Testis (tissue), 3 donors: ENCODE results near the gene DCAF17. TPM values are rescaled to one million over a fixed set of nuclear protein-coding genes. Genes with fewer than 3 reads are reported as not detected.

Experiments used
- DNase-seq: peaks from one replicate; pipeline ENCODE4 v3.0.0-alpha.2; 2019
- H3K27ac ChIP-seq, 2 donors: fragments of 200-600 bp; sonication (generic); one replicate each; pipeline ENCODE4 v1.5.1; 2019
- H3K27me3 ChIP-seq: fragments of 200-600 bp; sonication (generic); one replicate; pipeline ENCODE4 v1.5.1; 2019
- H3K36me3 ChIP-seq: fragments of 200-600 bp; sonication (generic); one replicate; pipeline ENCODE4 v1.5.1; 2017; ENCODE audit warnings: low read depth; ENCODE audit errors: missing control alignments
- H3K4me1 ChIP-seq: fragments of 200-600 bp; sonication (generic); one replicate; pipeline ENCODE4 v1.5.1; 2019
- H3K4me3 ChIP-seq, 2 donors: fragments of 200-600 bp; sonication (generic); one replicate each; pipeline ENCODE4 v1.5.1; 2017 to 2019
- H3K9me3 ChIP-seq: fragments of 200-600 bp; sonication (generic); one replicate; pipeline ENCODE4 v1.5.1; 2017
- POLR2A ChIP-seq: fragments of 450-650 bp; IDR thresholded peaks from one replicate; pipeline ENCODE4 v1.6.1; 2017; ENCODE audit warnings: antibody characterized with exemption, mild to moderate bottlenecking, moderate library complexity
- WGBS, 2 donors: methylation state at CpG; one replicate each; pipeline ENCODE4 v1.1.5; 2018; 5-methylcytosine and 5-hydroxymethylcytosine counted together
- intact Hi-C: fragments of 100-400 bp; cut with DNase I; formaldehyde crosslinking; loops from one replicate; pipeline ENCODE4 v1.15.1; 2023; ENCODE audit warnings: low total_unique reads
- polyA plus RNA-seq: library from polyadenylated mRNA; stranded (reverse); fragments of 350-450 nt; fragmentation: Illumina TruSeq; extraction: RNeasy Lipid Tissue Mini Kit (QIAGEN cat#74804); gene quantifications from one replicate; pipeline ENCODE4 v1.2.3, GENCODE V29; 2014; ENCODE audit warnings: low read depth, low replicate concordance; ENCODE audit not compliant: insufficient read depth
- total RNA-seq, 2 donors: library from RNA; depleted of rRNA; stranded (reverse); fragments of >200 nt; gene quantifications; one replicate each; pipeline ENCODE4 v1.2.3, GENCODE V29; 2016
- TF ChIP-seq, protein P1 (sequence below), 3 experiments: fragments of 450-650 bp in 2 of 3; fragments of 200-600 bp in 1 of 3; sonication (generic) in 1 of 3; IDR thresholded peaks; one replicate each; pipeline ENCODE4 v1.5.1; 2016 to 2019; ENCODE audit warnings: antibody characterized with exemption in 3 of 3, mild to moderate bottlenecking in 2 of 3, moderate library complexity in 1 of 3

Gene DCAF17
- total and polyA plus RNA-seq, 3 donors from 2014 or later = 15.7 to 29.2 (median 24.4) TPM

DNA sequence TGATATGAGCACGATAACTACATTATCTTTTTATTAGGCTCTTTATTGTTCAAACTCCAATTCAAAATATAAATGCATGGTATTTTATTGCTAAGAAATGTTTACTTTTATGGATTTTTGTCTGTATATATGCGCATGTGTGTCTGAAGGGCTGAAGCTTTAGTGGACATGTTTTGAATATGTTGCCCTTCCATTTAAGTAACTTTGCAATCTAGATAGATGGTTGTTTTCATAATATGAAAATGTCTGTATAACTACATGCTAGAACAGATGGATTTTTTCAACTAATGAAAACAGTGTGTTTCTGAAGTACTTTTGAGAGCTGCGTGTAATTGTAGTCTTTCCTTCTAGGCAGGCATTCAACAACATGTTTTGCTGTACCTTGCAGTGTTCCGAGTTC is 18.7 kb downstream of the DCAF17 start:
- H3K4me1 ChIP-seq = no peaks in the 10 kb centered on the region
- intact Hi-C loops = no loop called here
- no peak for DNase-seq
- H3K36me3 ChIP-seq = no peaks in the 10 kb centered on the region
- no peak for TF ChIP-seq POLR2A
- TF ChIP-seq, protein P1, sequence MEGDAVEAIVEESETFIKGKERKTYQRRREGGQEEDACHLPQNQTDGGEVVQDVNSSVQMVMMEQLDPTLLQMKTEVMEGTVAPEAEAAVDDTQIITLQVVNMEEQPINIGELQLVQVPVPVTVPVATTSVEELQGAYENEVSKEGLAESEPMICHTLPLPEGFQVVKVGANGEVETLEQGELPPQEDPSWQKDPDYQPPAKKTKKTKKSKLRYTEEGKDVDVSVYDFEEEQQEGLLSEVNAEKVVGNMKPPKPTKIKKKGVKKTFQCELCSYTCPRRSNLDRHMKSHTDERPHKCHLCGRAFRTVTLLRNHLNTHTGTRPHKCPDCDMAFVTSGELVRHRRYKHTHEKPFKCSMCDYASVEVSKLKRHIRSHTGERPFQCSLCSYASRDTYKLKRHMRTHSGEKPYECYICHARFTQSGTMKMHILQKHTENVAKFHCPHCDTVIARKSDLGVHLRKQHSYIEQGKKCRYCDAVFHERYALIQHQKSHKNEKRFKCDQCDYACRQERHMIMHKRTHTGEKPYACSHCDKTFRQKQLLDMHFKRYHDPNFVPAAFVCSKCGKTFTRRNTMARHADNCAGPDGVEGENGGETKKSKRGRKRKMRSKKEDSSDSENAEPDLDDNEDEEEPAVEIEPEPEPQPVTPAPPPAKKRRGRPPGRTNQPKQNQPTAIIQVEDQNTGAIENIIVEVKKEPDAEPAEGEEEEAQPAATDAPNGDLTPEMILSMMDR (IDR thresholded peaks at IDR 0.05) = no peak
- no peak overlapping the region for H3K4me3 ChIP-seq
- H3K27me3 ChIP-seq = no peaks in the 10 kb centered on the region
- 89 to 95% methylated on average over 4 of the region's 4 CpGs for WGBS, 2 donors
- H3K9me3 ChIP-seq = no peaks in the 10 kb centered on the region
- H3K27ac ChIP-seq = no peak overlapping the region

DNA sequence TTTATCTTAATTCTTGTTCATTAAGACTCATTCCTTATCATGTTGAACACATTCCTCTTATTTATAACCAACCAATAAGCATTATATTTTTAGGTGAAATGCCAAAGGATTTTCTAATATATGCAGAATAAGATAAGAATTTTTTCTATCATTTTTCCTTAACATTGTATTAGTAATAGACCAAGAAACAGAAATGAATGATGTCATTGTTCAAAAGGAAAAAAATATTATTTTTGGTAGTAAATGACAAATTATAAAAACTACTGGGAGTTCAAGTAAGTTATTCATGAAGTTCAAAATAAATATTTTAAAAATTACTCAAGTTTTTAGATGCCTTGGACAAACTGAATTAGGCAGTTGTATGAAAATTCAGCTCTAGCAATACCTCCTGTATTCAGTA is 25.5 kb downstream of the DCAF17 start:
- H3K4me1 ChIP-seq = no peaks in the 10 kb centered on the region
- no peaks in the 10 kb centered on the region for H3K9me3 ChIP-seq
- TF ChIP-seq, protein P1 (IDR thresholded peaks at IDR 0.05) = no peak
- TF ChIP-seq POLR2A = no peak
- intact Hi-C loops = no loop called here
- no peaks in the 10 kb centered on the region for H3K36me3 ChIP-seq
- no peak for DNase-seq
- no peak overlapping the region for H3K4me3 ChIP-seq
- no peaks in the 10 kb centered on the region for H3K27me3 ChIP-seq
- H3K27ac ChIP-seq = no peak overlapping the region

DNA sequence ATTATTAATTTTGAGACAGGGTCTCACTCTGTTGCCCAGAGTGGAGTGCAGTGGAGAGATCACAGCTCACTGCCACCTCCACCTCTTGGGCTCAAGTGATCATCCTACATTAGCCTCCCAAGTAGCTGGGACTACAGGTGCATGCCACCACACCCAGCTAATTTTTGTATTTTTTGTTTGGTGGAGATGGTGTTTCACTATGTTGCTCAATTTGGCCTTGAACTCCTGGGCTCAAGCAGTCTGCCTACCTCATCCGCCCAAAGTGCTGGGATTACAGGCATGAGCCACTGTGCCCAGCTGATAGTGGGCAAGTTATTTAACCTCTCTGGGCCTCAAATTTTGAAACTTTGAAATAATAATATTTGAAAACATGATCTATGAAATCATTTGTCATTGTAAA is 26.5 kb downstream of the DCAF17 start:
- TF ChIP-seq, protein P1 (IDR thresholded peaks at IDR 0.05) = no peak
- TF ChIP-seq POLR2A = no peak
- Histone ChIP-seq H3K36me3 (no peaks in the 10 kb centered on the region), H3K9me3 (no peaks in the 10 kb centered on the region), H3K4me3 (no peak overlapping the region), H3K4me1 (no peaks in the 10 kb centered on the region), H3K27ac (no peak overlapping the region), H3K27me3 (no peaks in the 10 kb centered on the region)
- WGBS, 2 donors = 66 to 92% methylated on average over 1 of the region's 1 CpG
- intact Hi-C loops = no loop called here
- DNase-seq = no peak

DNA sequence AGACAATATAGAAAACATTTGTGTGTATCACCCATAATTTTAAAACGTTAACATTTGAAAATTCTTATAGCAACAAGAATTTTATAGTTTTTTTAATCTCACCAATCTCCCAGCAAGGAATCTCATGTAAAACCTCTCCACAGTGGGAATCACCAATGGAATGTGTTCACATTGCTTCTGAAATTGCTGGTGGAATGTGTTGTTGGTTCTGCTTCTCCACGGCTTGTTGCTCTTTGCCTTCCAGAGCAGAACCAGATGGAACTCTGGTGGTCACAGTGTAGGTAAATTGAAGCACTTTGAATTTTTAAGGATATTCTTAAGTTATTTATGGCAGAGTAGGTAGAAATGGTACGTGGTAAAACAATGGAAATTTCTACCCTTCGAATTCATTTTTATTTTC is 35.1 kb downstream of the DCAF17 start:
- Histone ChIP-seq H3K36me3 (no peaks in the 10 kb centered on the region), H3K4me3 (no peak overlapping the region), H3K9me3 (no peaks in the 10 kb centered on the region), H3K27ac (no peak overlapping the region), H3K27me3 (no peaks in the 10 kb centered on the region), H3K4me1 (no peaks in the 10 kb centered on the region)
- 91 to 95% methylated on average over 4 of the region's 4 CpGs for WGBS, 2 donors
- TF ChIP-seq, protein P1 (IDR thresholded peaks at IDR 0.05) = no peak
- TF ChIP-seq POLR2A = no peak
- intact Hi-C loops = no loop called here
- DNase-seq = no peak

DNA sequence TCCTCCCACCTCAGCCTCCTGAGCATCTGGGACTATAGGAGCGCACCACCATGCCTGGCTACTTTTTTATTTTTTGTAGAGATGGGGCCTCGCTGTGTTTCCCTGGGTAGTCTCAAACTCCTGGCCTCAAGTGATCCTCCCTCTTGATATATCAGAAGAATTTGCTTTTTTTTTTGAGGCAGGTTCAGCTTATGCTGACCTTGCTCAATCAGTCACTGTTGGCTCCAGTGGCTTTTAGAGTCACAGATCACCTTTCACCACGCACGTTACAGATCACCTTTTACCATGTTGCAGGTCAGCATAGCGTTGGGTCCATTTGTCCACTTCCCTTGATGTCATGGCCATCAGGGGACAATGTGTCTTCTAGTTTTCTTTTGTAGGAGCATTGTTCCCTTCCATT is 36.1 kb downstream of the DCAF17 start:
- Histone ChIP-seq H3K9me3 (no peaks in the 10 kb centered on the region), H3K27me3 (no peaks in the 10 kb centered on the region), H3K27ac (no peak overlapping the region), H3K36me3 (no peaks in the 10 kb centered on the region), H3K4me3 (no peak overlapping the region), H3K4me1 (no peaks in the 10 kb centered on the region)
- TF ChIP-seq, protein P1 (IDR thresholded peaks at IDR 0.05) = no peak
- DNase-seq = no peak
- intact Hi-C loops = no loop called here
- 91 to 93% methylated on average over 5 of the region's 5 CpGs for WGBS, 2 donors
